ENCODE data around the gene ANXA4. TPM values are rescaled to one million over a fixed set of nuclear protein-coding genes. Genes with fewer than 3 reads are reported as not detected.

The ANXA4 gene
- total RNA-seq, 1 experiment from 2014 or later, result 51.1 TPM

DNA sequence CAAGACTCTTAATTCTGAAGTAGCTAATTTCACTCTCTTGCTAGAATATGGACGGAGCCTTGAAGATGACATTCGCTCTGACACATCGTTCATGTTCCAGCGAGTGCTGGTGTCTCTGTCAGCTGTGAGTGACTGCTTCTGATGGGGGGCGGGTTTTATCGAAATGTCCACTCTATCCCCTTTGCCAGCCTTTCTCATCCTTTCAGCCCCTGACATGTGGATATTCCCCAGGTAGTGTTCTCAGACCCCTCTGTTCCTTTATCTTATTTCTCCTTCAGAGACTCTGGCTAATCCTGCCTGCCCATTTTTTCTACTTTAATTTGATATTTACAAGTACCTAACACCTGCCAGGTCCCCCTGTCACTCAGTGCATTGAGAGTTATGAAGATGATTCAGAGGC is 68.6 kb downstream of the ANXA4 start:
- peaks cover 3% of the 10 kb centered on the region; the same call in 1 of the 2 replicates for H3K4me1 ChIP-seq (ENCODE audit: insufficient read depth, low read length)
- H3K9ac ChIP-seq (ENCODE audit: low read length), result no peak overlapping the region
- no TSS peak for BruUV-seq (replicated peaks)
- H3K36me3 ChIP-seq (ENCODE audit: low read depth, low read length), result no peaks in the 10 kb centered on the region
- intact Hi-C loops (cut with micrococcal nuclease), result no loop called here
- H3F3A ChIP-seq (ENCODE audit: low read length, unreplicated experiment), result no peaks in the 10 kb centered on the region
- ChIA-PET CTCF (no interaction called here), POLR2A (ENCODE audit: unreplicated experiment) (no interaction called here)
- H3K9me2 ChIP-seq (replicated peaks; ENCODE audit: low read length), result no peaks in the 10 kb centered on the region
- no peak overlapping the region for H2AFZ ChIP-seq (ENCODE audit: low read length)
- ATAC-seq (no peak), DNase-seq (no peak)
- no peaks in the 10 kb centered on the region for H3K79me2 ChIP-seq (ENCODE audit: low read length)
- H3K4me3 ChIP-seq (ENCODE audit: low read length), result no peak overlapping the region
- no peaks in the 10 kb centered on the region for H3K27me3 ChIP-seq (ENCODE audit: low read length)
- H3K27ac ChIP-seq (ENCODE audit: low read length), result no peak overlapping the region
- no peak overlapping the region for H3K4me2 ChIP-seq (ENCODE audit: low read length)
- H3K9me3 ChIP-seq (ENCODE audit: low read length), result no peaks in the 10 kb centered on the region
- TF ChIP-seq EZH2 (IDR thresholded peaks at IDR 0.05; ENCODE audit: low read length, unreplicated experiment) (no peak), CTCF (conservative IDR thresholded peaks at IDR 0.05; ENCODE audit: low read depth, low read length) (no peak), EZH2phosphoT487 (IDR thresholded peaks at IDR 0.05; ENCODE audit: borderline replicate concordance, low read length) (no peak)
- no peaks in the 10 kb centered on the region for H4K20me1 ChIP-seq (ENCODE audit: low read length)

DNA sequence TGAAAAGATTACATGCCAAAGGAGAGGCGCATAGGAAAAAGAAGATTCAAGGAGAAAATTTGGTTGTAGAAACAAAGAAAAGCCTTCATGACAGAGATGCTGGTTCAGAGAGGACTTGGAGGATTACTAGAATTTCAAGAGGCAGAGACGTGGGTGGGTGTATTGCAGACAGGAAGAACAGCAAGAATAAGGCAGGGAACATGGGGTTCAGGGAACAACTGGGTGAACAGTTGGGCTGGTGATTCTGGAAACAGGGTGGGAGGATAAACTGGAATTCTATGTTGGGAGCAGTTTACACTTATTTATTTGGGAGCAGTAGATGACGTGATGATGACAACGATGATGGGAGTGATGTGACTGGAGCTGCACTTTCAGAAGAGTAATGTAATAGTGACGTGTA is 69.1 kb downstream of the ANXA4 start:
- Histone ChIP-seq H3K27me3 (ENCODE audit: low read length) (no peaks in the 10 kb centered on the region), H2AFZ (ENCODE audit: low read length) (no peak overlapping the region), H3K9me2 (replicated peaks; ENCODE audit: low read length) (no peaks in the 10 kb centered on the region), H4K20me1 (ENCODE audit: low read length) (no peaks in the 10 kb centered on the region), H3K4me2 (ENCODE audit: low read length) (no peak overlapping the region), H3K27ac (ENCODE audit: low read length) (no peak overlapping the region), H3K9ac (ENCODE audit: low read length) (no peak overlapping the region), H3K79me2 (ENCODE audit: low read length) (no peaks in the 10 kb centered on the region), H3K4me3 (ENCODE audit: low read length) (no peak overlapping the region), H3F3A (ENCODE audit: low read length, unreplicated experiment) (no peaks in the 10 kb centered on the region), H3K4me1 (ENCODE audit: insufficient read depth, low read length) (peaks cover 5% of the 10 kb centered on the region), H3K9me3 (ENCODE audit: low read length) (no peaks in the 10 kb centered on the region), H3K36me3 (ENCODE audit: low read depth, low read length) (no peaks in the 10 kb centered on the region)
- ChIA-PET POLR2A (ENCODE audit: unreplicated experiment) (no interaction called here), CTCF (interaction anchor here (1.8 kb wide), 1 partner anchor 86 kb away, joined by 7 read pairs; no protein-coding TSS in a partner anchor)
- intact Hi-C loops (cut with micrococcal nuclease), result no loop called here
- ATAC-seq (no peak), DNase-seq (no peak)
- BruUV-seq (replicated peaks), result no TSS peak
- no peak for TF ChIP-seq EZH2 (IDR thresholded peaks at IDR 0.05; ENCODE audit: low read length, unreplicated experiment)
- no peak for TF ChIP-seq EZH2phosphoT487 (IDR thresholded peaks at IDR 0.05; ENCODE audit: borderline replicate concordance, low read length)
- no peak for TF ChIP-seq CTCF (conservative IDR thresholded peaks at IDR 0.05; ENCODE audit: low read depth, low read length)

DNA sequence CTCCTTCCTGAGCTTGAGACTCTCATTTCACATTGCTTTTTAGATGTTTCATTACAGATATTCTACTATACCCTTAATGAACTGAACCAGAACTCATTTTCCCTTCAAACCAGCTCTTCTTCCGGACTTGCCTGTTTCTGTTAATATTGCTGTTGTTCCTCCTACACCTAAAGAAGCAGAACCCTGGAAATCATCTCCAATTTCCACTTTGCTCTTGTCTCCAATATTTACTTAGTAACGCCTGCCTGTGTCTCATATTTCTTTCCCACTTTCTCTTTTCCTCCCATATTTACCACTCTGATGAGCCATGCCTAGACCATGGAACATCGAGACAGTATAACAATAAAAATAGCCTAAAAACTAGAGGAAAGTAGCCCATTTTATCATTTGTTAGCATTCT is 69.7 kb downstream of the ANXA4 start:
- ChIA-PET POLR2A (ENCODE audit: unreplicated experiment) (no interaction called here), CTCF (interaction anchor here (1.8 kb wide), 1 partner anchor 87 kb away, joined by 7 read pairs; no protein-coding TSS in a partner anchor)
- DNase-seq, result no peak
- Histone ChIP-seq H3K9ac (ENCODE audit: low read length) (no peak overlapping the region), H3K4me1 (ENCODE audit: insufficient read depth, low read length) (peaks cover 10% of the 10 kb centered on the region), H4K20me1 (ENCODE audit: low read length) (no peaks in the 10 kb centered on the region), H3K9me3 (ENCODE audit: low read length) (no peaks in the 10 kb centered on the region), H3K4me2 (ENCODE audit: low read length) (no peak overlapping the region), H3K27me3 (ENCODE audit: low read length) (no peaks in the 10 kb centered on the region), H3K36me3 (ENCODE audit: low read depth, low read length) (no peaks in the 10 kb centered on the region), H2AFZ (ENCODE audit: low read length) (no peak overlapping the region), H3K79me2 (ENCODE audit: low read length) (no peaks in the 10 kb centered on the region), H3F3A (ENCODE audit: low read length, unreplicated experiment) (no peaks in the 10 kb centered on the region), H3K27ac (ENCODE audit: low read length) (no peak overlapping the region), H3K9me2 (replicated peaks; ENCODE audit: low read length) (no peaks in the 10 kb centered on the region), H3K4me3 (ENCODE audit: low read length) (no peak overlapping the region)
- no TSS peak for BruUV-seq (replicated peaks)
- no peak for TF ChIP-seq EZH2phosphoT487 (IDR thresholded peaks at IDR 0.05; ENCODE audit: borderline replicate concordance, low read length)
- TF ChIP-seq CTCF (conservative IDR thresholded peaks at IDR 0.05; ENCODE audit: low read depth, low read length), result no peak
- TF ChIP-seq EZH2 (IDR thresholded peaks at IDR 0.05; ENCODE audit: low read length, unreplicated experiment), result no peak
- ATAC-seq, result no peak
- intact Hi-C loops (cut with micrococcal nuclease), result no loop called here

All from PC-3 (cell line).